Muscle of leg (tissue), 11 donors: ENCODE measurements around the gene A2ML1. TPM values are rescaled to one million over a fixed set of nuclear protein-coding genes. Genes with fewer than 3 reads are reported as not detected.
"Not testable (repeated sequence)": the region's sequence is repeated elsewhere in the genome, so short reads cannot be mapped to it uniquely, and the experiment has no call there.

Source experiments
- DNase-seq: peaks from one replicate; pipeline ENCODE4 v3.0.0; 2013
- H3K27ac ChIP-seq: one replicate; pipeline ENCODE4 v1.5.1; 2013; ENCODE audit warnings: mild to moderate bottlenecking, low read length, control low read depth
- H3K27me3 ChIP-seq: one replicate; pipeline ENCODE4 v1.6.1; 2013; ENCODE audit warnings: low read length; ENCODE audit not compliant: control insufficient read depth, insufficient read depth
- H3K36me3 ChIP-seq: one replicate; pipeline ENCODE4 v1.6.1; 2013; ENCODE audit warnings: low read length; ENCODE audit not compliant: control insufficient read depth, insufficient read depth
- H3K4me1 ChIP-seq: one replicate; pipeline ENCODE4 v1.6.1; 2013; ENCODE audit warnings: low read length; ENCODE audit not compliant: control insufficient read depth, insufficient read depth
- H3K4me3 ChIP-seq: one replicate; pipeline ENCODE4 v1.5.1; 2013; ENCODE audit warnings: low read length, control low read depth
- H3K9me3 ChIP-seq: replicated peaks from 2 replicates; pipeline ENCODE4 v1.6.1; 2013; ENCODE audit warnings: low read depth, low read length; ENCODE audit not compliant: control insufficient read depth
- WGBS: methylation state at CpG from one replicate; pipeline ENCODE4 v1.1.5; 2013; ENCODE audit warnings: missing lambda C conversion rate; ENCODE audit not compliant: insufficient coverage; 5-methylcytosine and 5-hydroxymethylcytosine counted together
- polyA plus RNA-seq, 8 donors: library from polyadenylated mRNA; unstranded; fragments of 120-200 nt; gene quantifications; one replicate each; pipeline versions ENCODE4 v1.2.1 to v1.2.3, GENCODE V29; 2013; ENCODE audit warnings: inconsistent platforms in 1 of 8, low replicate concordance in 1 of 8; ENCODE audit not compliant: insufficient read length in 8 of 8, insufficient read depth in 1 of 8
- total RNA-seq: library from RNA; stranded (reverse); fragments of 120-200 nt; gene quantifications from one replicate; pipeline ENCODE4 v1.2.4, GENCODE V29; 2013

Gene A2ML1
- total and polyA plus RNA-seq, 9 donors, result 0.02 to 6.5 (median 0.33) TPM; not detected in 2

GRCh38 chr12:8876887-8877286, 54.5 kb downstream of the A2ML1 start:
- Histone ChIP-seq H3K27me3 (no peaks in the 10 kb centered on the region), H3K4me1 (no peaks in the 10 kb centered on the region), H3K27ac (no peak overlapping the region), H3K4me3 (no peak overlapping the region), H3K36me3 (no peaks in the 10 kb centered on the region), H3K9me3 (no peaks in the 10 kb centered on the region)
- WGBS, result no CpG with 5 or more reads among the region's 4 CpGs
- DNase-seq, result no peak

- WGBS, result 70% methylated on average over 1 of the region's 6 CpGs
- H3K9me3 ChIP-seq, result no peaks in the 10 kb centered on the region
- no peaks in the 10 kb centered on the region for H3K27me3 ChIP-seq
- no peaks in the 10 kb centered on the region for H3K4me1 ChIP-seq
- DNase-seq, result no peak
- no peaks in the 10 kb centered on the region for H3K36me3 ChIP-seq
- H3K4me3 ChIP-seq, result no peak overlapping the region
- no peak overlapping the region for H3K27ac ChIP-seq
Observed at GRCh38 chr12:8886502-8887284, 64.3 kb downstream of the A2ML1 start.

- Histone ChIP-seq H3K4me3 (no peak overlapping the region), H3K27me3 (no peaks in the 10 kb centered on the region), H3K27ac (no peak overlapping the region), H3K9me3 (no peaks in the 10 kb centered on the region), H3K36me3 (no peaks in the 10 kb centered on the region), H3K4me1 (no peaks in the 10 kb centered on the region)
- no peak for DNase-seq
- WGBS, result 87% methylated on average over 3 of the region's 4 CpGs
Observed at GRCh38 chr12:8887285-8887715, 64.9 kb downstream of the A2ML1 start.

- H3K36me3 ChIP-seq, result no peaks in the 10 kb centered on the region
- 0% methylated on average over 5 of the region's 14 CpGs for WGBS
- peak overlapping the region; percentile 35 for H3K4me3 ChIP-seq
- H3K9me3 ChIP-seq, result no peaks in the 10 kb centered on the region
- no peak overlapping the region for H3K27ac ChIP-seq
- H3K4me1 ChIP-seq, result no peaks in the 10 kb centered on the region
- no peaks in the 10 kb centered on the region for H3K27me3 ChIP-seq
- peak; percentile 82 for DNase-seq
Observed at GRCh38 chr12:8890313-8891085, 68.1 kb downstream of the A2ML1 start.

- Histone ChIP-seq H3K9me3 (no peaks in the 10 kb centered on the region), H3K36me3 (no peaks in the 10 kb centered on the region), H3K4me1 (no peaks in the 10 kb centered on the region), H3K4me3 (no peak overlapping the region), H3K27me3 (no peaks in the 10 kb centered on the region), H3K27ac (no peak overlapping the region)
- DNase-seq, result no peak
- WGBS, result no CpG with 5 or more reads among the region's 3 CpGs
Observed at GRCh38 chr12:8891976-8892375, 69.6 kb downstream of the A2ML1 start.

GRCh38 chr12:8894378-8894777, 72.0 kb downstream of the A2ML1 start:
- Histone ChIP-seq H3K4me1 (no peaks in the 10 kb centered on the region), H3K27me3 (no peaks in the 10 kb centered on the region), H3K9me3 (no peaks in the 10 kb centered on the region), H3K36me3 (no peaks in the 10 kb centered on the region), H3K27ac (no peak overlapping the region), H3K4me3 (no peak overlapping the region)
- DNase-seq, result no peak

GRCh38 chr12:8894986-8895385, 72.6 kb downstream of the A2ML1 start:
- H3K27ac ChIP-seq, result no peak overlapping the region
- no peaks in the 10 kb centered on the region for H3K27me3 ChIP-seq
- H3K36me3 ChIP-seq, result no peaks in the 10 kb centered on the region
- no CpG with 5 or more reads among the region's 1 CpG for WGBS
- no peaks in the 10 kb centered on the region for H3K4me1 ChIP-seq
- no peak for DNase-seq
- no peak overlapping the region for H3K4me3 ChIP-seq
- no peaks in the 10 kb centered on the region for H3K9me3 ChIP-seq

- no peak for DNase-seq
- Histone ChIP-seq H3K27me3 (no peaks in the 10 kb centered on the region), H3K36me3 (no peaks in the 10 kb centered on the region), H3K4me1 (no peaks in the 10 kb centered on the region), H3K27ac (no peak overlapping the region), H3K9me3 (no peaks in the 10 kb centered on the region), H3K4me3 (no peak overlapping the region)
- WGBS, result 95% methylated on average over 6 of the region's 7 CpGs
Observed at GRCh38 chr12:8897081-8897480, 74.7 kb downstream of the A2ML1 start.

GRCh38 chr12:8899830-8900229, 77.4 kb downstream of the A2ML1 start:
- H3K4me3 ChIP-seq, result no peak overlapping the region
- no peaks in the 10 kb centered on the region for H3K4me1 ChIP-seq
- H3K36me3 ChIP-seq, result no peaks in the 10 kb centered on the region
- H3K27me3 ChIP-seq, result no peaks in the 10 kb centered on the region
- 66% methylated on average over 2 of the region's 6 CpGs for WGBS
- no peak overlapping the region for H3K27ac ChIP-seq
- H3K9me3 ChIP-seq, result no peaks in the 10 kb centered on the region
- DNase-seq, result no peak

GRCh38 chr12:8902703-8903102, 80.3 kb downstream of the A2ML1 start:
- not testable (repeated sequence) for H3K27me3 ChIP-seq, H3K4me1 ChIP-seq, H3K36me3 ChIP-seq, H3K9me3 ChIP-seq, H3K27ac ChIP-seq, H3K4me3 ChIP-seq
- peak; percentile 57 for DNase-seq
- no CpG with 5 or more reads among the region's 5 CpGs for WGBS
